Measurements from ENCODE around the gene ISM1.

Gene ISM1

GRCh38 chr20:13286052-13286451, 65.0 kb downstream of the ISM1 start:
- H3K9ac ChIP-seq (ENCODE audit: insufficient read length, low read depth): no peak overlapping the region
- no peak for TF ChIP-seq SUZ12 (IDR thresholded peaks at IDR 0.05; ENCODE audit: extremely low read depth, insufficient read depth, insufficient read length)
- no peak for TF ChIP-seq YY1 (IDR thresholded peaks at IDR 0.05; ENCODE audit: insufficient read depth, insufficient read length)
- no peak for TF ChIP-seq ZNF274 (IDR thresholded peaks at IDR 0.05; ENCODE audit: low read depth, low read length)
- no peaks in the 10 kb centered on the region for H3K36me3 ChIP-seq (ENCODE audit: insufficient read depth, insufficient read length, low read length)
- no peaks in the 10 kb centered on the region for H3K4me1 ChIP-seq (ENCODE audit: insufficient read depth, insufficient read length)
- no peaks in the 10 kb centered on the region for H3K27me3 ChIP-seq (ENCODE audit: insufficient read depth, insufficient read length)
- H3K4me3 ChIP-seq (ENCODE audit: insufficient read length, low read depth): no peak overlapping the region
- DNase-seq (ENCODE audit: low read depth, low spot score): no peak
- H3K9me3 ChIP-seq (ENCODE audit: insufficient read depth, low read length): no peaks in the 10 kb centered on the region

- Histone ChIP-seq H3K4me1 (ENCODE audit: insufficient read depth, insufficient read length) (no peaks in the 10 kb centered on the region), H3K36me3 (ENCODE audit: insufficient read depth, insufficient read length, low read length) (no peaks in the 10 kb centered on the region), H3K27me3 (ENCODE audit: insufficient read depth, insufficient read length) (no peaks in the 10 kb centered on the region), H3K9me3 (ENCODE audit: insufficient read depth, low read length) (no peaks in the 10 kb centered on the region), H3K4me3 (ENCODE audit: insufficient read length, low read depth) (no peak overlapping the region), H3K9ac (ENCODE audit: insufficient read length, low read depth) (no peak overlapping the region)
- TF ChIP-seq YY1 (IDR thresholded peaks at IDR 0.05; ENCODE audit: insufficient read depth, insufficient read length): no peak
- no peak for TF ChIP-seq SUZ12 (IDR thresholded peaks at IDR 0.05; ENCODE audit: extremely low read depth, insufficient read depth, insufficient read length)
- no peak for TF ChIP-seq ZNF274 (IDR thresholded peaks at IDR 0.05; ENCODE audit: low read depth, low read length)
- DNase-seq (ENCODE audit: low read depth, low spot score): no peak
Measured at GRCh38 chr20:13286607-13287006, 65.5 kb downstream of the ISM1 start.

- H3K9me3 ChIP-seq (ENCODE audit: insufficient read depth, low read length): no peaks in the 10 kb centered on the region
- TF ChIP-seq ZNF274 (IDR thresholded peaks at IDR 0.05; ENCODE audit: low read depth, low read length): no peak
- no peak for TF ChIP-seq SUZ12 (IDR thresholded peaks at IDR 0.05; ENCODE audit: extremely low read depth, insufficient read depth, insufficient read length)
- TF ChIP-seq YY1 (IDR thresholded peaks at IDR 0.05; ENCODE audit: insufficient read depth, insufficient read length): no peak
- H3K9ac ChIP-seq (ENCODE audit: insufficient read length, low read depth): no peak overlapping the region
- no peaks in the 10 kb centered on the region for H3K36me3 ChIP-seq (ENCODE audit: insufficient read depth, insufficient read length, low read length)
- H3K4me3 ChIP-seq (ENCODE audit: insufficient read length, low read depth): no peak overlapping the region
- no peaks in the 10 kb centered on the region for H3K4me1 ChIP-seq (ENCODE audit: insufficient read depth, insufficient read length)
- no peak for DNase-seq (ENCODE audit: low read depth, low spot score)
- H3K27me3 ChIP-seq (ENCODE audit: insufficient read depth, insufficient read length): no peaks in the 10 kb centered on the region
Measured at GRCh38 chr20:13288357-13288756, 67.3 kb downstream of the ISM1 start.

- no peaks in the 10 kb centered on the region for H3K27me3 ChIP-seq (ENCODE audit: insufficient read depth, insufficient read length)
- no peak for TF ChIP-seq YY1 (IDR thresholded peaks at IDR 0.05; ENCODE audit: insufficient read depth, insufficient read length)
- no peaks in the 10 kb centered on the region for H3K4me1 ChIP-seq (ENCODE audit: insufficient read depth, insufficient read length)
- H3K9ac ChIP-seq (ENCODE audit: insufficient read length, low read depth): no peak overlapping the region
- no peaks in the 10 kb centered on the region for H3K36me3 ChIP-seq (ENCODE audit: insufficient read depth, insufficient read length, low read length)
- H3K4me3 ChIP-seq (ENCODE audit: insufficient read length, low read depth): no peak overlapping the region
- no peaks in the 10 kb centered on the region for H3K9me3 ChIP-seq (ENCODE audit: insufficient read depth, low read length)
- DNase-seq (ENCODE audit: low read depth, low spot score): no peak
Measured at GRCh38 chr20:13289031-13289430, 68.0 kb downstream of the ISM1 start.

GRCh38 chr20:13290724-13291123, 69.7 kb downstream of the ISM1 start:
- Histone ChIP-seq H3K4me1 (ENCODE audit: insufficient read depth, insufficient read length) (no peaks in the 10 kb centered on the region), H3K4me3 (ENCODE audit: insufficient read length, low read depth) (no peak overlapping the region), H3K27me3 (ENCODE audit: insufficient read depth, insufficient read length) (no peaks in the 10 kb centered on the region), H3K9me3 (ENCODE audit: insufficient read depth, low read length) (no peaks in the 10 kb centered on the region), H3K9ac (ENCODE audit: insufficient read length, low read depth) (no peak overlapping the region), H3K36me3 (ENCODE audit: insufficient read depth, insufficient read length, low read length) (no peaks in the 10 kb centered on the region)
- TF ChIP-seq ZNF274 (IDR thresholded peaks at IDR 0.05; ENCODE audit: low read depth, low read length) (no peak), SUZ12 (IDR thresholded peaks at IDR 0.05; ENCODE audit: extremely low read depth, insufficient read depth, insufficient read length) (no peak), YY1 (IDR thresholded peaks at IDR 0.05; ENCODE audit: insufficient read depth, insufficient read length) (no peak)
- no peak for DNase-seq (ENCODE audit: low read depth, low spot score)

- TF ChIP-seq YY1 (IDR thresholded peaks at IDR 0.05; ENCODE audit: insufficient read depth, insufficient read length) (no peak), SUZ12 (IDR thresholded peaks at IDR 0.05; ENCODE audit: extremely low read depth, insufficient read depth, insufficient read length) (no peak), ZNF274 (IDR thresholded peaks at IDR 0.05; ENCODE audit: low read depth, low read length) (no peak)
- no peak for DNase-seq (ENCODE audit: low read depth, low spot score)
- H3K9me3 ChIP-seq (ENCODE audit: insufficient read depth, low read length): no peaks in the 10 kb centered on the region
- no peak overlapping the region for H3K9ac ChIP-seq (ENCODE audit: insufficient read length, low read depth)
- no peaks in the 10 kb centered on the region for H3K36me3 ChIP-seq (ENCODE audit: insufficient read depth, insufficient read length, low read length)
- H3K4me3 ChIP-seq (ENCODE audit: insufficient read length, low read depth): no peak overlapping the region
- no peaks in the 10 kb centered on the region for H3K27me3 ChIP-seq (ENCODE audit: insufficient read depth, insufficient read length)
- H3K4me1 ChIP-seq (ENCODE audit: insufficient read depth, insufficient read length): no peaks in the 10 kb centered on the region
Measured at GRCh38 chr20:13291157-13291556, 70.1 kb downstream of the ISM1 start.

- Histone ChIP-seq H3K4me1 (ENCODE audit: insufficient read depth, insufficient read length) (no peaks in the 10 kb centered on the region), H3K9ac (ENCODE audit: insufficient read length, low read depth) (no peak overlapping the region)
- TF ChIP-seq ZNF274 (IDR thresholded peaks at IDR 0.05; ENCODE audit: low read depth, low read length) (no peak), YY1 (IDR thresholded peaks at IDR 0.05; ENCODE audit: insufficient read depth, insufficient read length) (no peak), SUZ12 (IDR thresholded peaks at IDR 0.05; ENCODE audit: extremely low read depth, insufficient read depth, insufficient read length) (no peak)
Measured at GRCh38 chr20:13292201-13292885, 71.3 kb downstream of the ISM1 start.

More at GRCh38 chr20:13292201-13292885, 71.3 kb downstream of the ISM1 start:
- no peaks in the 10 kb centered on the region for H3K36me3 ChIP-seq (ENCODE audit: insufficient read depth, insufficient read length, low read length)
- no peak for DNase-seq (ENCODE audit: low read depth, low spot score)
- H3K27me3 ChIP-seq (ENCODE audit: insufficient read depth, insufficient read length): no peaks in the 10 kb centered on the region
- no peak overlapping the region for H3K4me3 ChIP-seq (ENCODE audit: insufficient read length, low read depth)
- no peaks in the 10 kb centered on the region for H3K9me3 ChIP-seq (ENCODE audit: insufficient read depth, low read length)
